Erythroblast (primary cell): ENCODE results near the gene BRME1.

Experiments
- DNase-seq, 2 experiments: peaks; one replicate each; lab custom pipeline; 2025; lab: John Stamatoyannopoulos, UW
- GATA1 ChIP-seq: IDR thresholded peaks from 2 replicates; pipeline ENCODE4 v1.6.1; 2011; ENCODE audit warnings: low read depth, mild to moderate bottlenecking, control low read depth, low read length, moderate library complexity
- POLR2A ChIP-seq: IDR thresholded peaks from 2 replicates; pipeline ENCODE4 v1.6.1; 2011; ENCODE audit warnings: mild to moderate bottlenecking, low read length

The BRME1 gene

GRCh38 chr19:13918726-13919411 lies 13.0 kb upstream of the BRME1 start:
- no peak for DNase-seq
- TF ChIP-seq POLR2A (no peak), GATA1 (no peak)

- TF ChIP-seq GATA1 (no peak), POLR2A (no peak)
- DNase-seq, result no peak
Observed at GRCh38 chr19:13917888-13918406, 12.0 kb upstream of the BRME1 start.

GRCh38 chr19:13914777-13915176 lies 8.9 kb upstream of the BRME1 start:
- no peak for DNase-seq
- TF ChIP-seq GATA1, result no peak
- no peak for TF ChIP-seq POLR2A

GRCh38 chr19:13913352-13913751 lies 7.4 kb upstream of the BRME1 start:
- DNase-seq, result no peak
- TF ChIP-seq GATA1 (no peak), POLR2A (no peak)

- DNase-seq, result no peak
Observed at GRCh38 chr19:13909430-13909829, 3.5 kb upstream of the BRME1 start.

GRCh38 chr19:13908674-13909073 lies 2.8 kb upstream of the BRME1 start:
- DNase-seq, result no peak
- TF ChIP-seq POLR2A (no peak), GATA1 (no peak)

More at GRCh38 chr19:13909430-13909829, 3.5 kb upstream of the BRME1 start:
- no peak for TF ChIP-seq POLR2A
- no peak for TF ChIP-seq GATA1

- DNase-seq, result no peak
- no peak for TF ChIP-seq GATA1
- TF ChIP-seq POLR2A, result no peak
Observed at GRCh38 chr19:13906910-13907309, 993 bp upstream of the BRME1 start.

GRCh38 chr19:13906521-13906904 lies 596 bp upstream of the BRME1 start:
- DNase-seq, result peak; percentile 53 to 66
- TF ChIP-seq POLR2A (no peak), GATA1 (no peak)

GRCh38 chr19:13902993-13903555 lies 2.8 kb downstream of the BRME1 start:
- peak; percentile 47 to 52 for DNase-seq

GRCh38 chr19:13899912-13900584 lies 5.9 kb downstream of the BRME1 start:
- TF ChIP-seq GATA1 (no peak), POLR2A (no peak)
- DNase-seq, result peak in 1 of 2 experiments; percentile 19

More at GRCh38 chr19:13902993-13903555, 2.8 kb downstream of the BRME1 start:
- TF ChIP-seq POLR2A, result no peak
- TF ChIP-seq GATA1, result no peak

GRCh38 chr19:13899393-13899792 lies 6.5 kb downstream of the BRME1 start:
- no peak for DNase-seq
- no peak for TF ChIP-seq POLR2A
- TF ChIP-seq GATA1, result no peak

- DNase-seq, result no peak
- no peak for TF ChIP-seq POLR2A
- TF ChIP-seq GATA1, result no peak
Observed at GRCh38 chr19:13896227-13896626, 9.7 kb downstream of the BRME1 start.

- TF ChIP-seq GATA1, result no peak
- TF ChIP-seq POLR2A, result no peak
- no peak for DNase-seq
Observed at GRCh38 chr19:13894552-13894951, 11.4 kb downstream of the BRME1 start.

- DNase-seq, result no peak
- TF ChIP-seq GATA1, result no peak
- TF ChIP-seq POLR2A, result no peak
Observed at GRCh38 chr19:13892870-13893269, 13.0 kb downstream of the BRME1 start.

GRCh38 chr19:13890136-13890535 lies 15.8 kb downstream of the BRME1 start:
- DNase-seq, result no peak
- TF ChIP-seq POLR2A (no peak), GATA1 (no peak)
